H1 (cell line): ENCODE measurements around the gene KIF2C.

ENCODE experiments used
- BACH1 ChIP-seq: IDR thresholded peaks from 2 replicates; pipeline ENCODE4 v1.6.1; 2012; ENCODE audit warnings: low read length, improper control_type of control experiment
- BCL11A ChIP-seq, 2 experiments: IDR thresholded peaks; one replicate each; pipeline ENCODE4 v1.6.1; 2011; ENCODE audit warnings: low read depth in 2 of 2, low read length in 2 of 2, mild to moderate bottlenecking in 2 of 2
- CREB1 ChIP-seq: IDR thresholded peaks from 2 replicates; pipeline ENCODE4 v1.6.1; 2012; ENCODE audit warnings: inconsistent platforms
- CTBP2 ChIP-seq: IDR thresholded peaks from 2 replicates; pipeline ENCODE4 v1.7.0; 2011; ENCODE audit warnings: borderline replicate concordance, mild to moderate bottlenecking, moderate library complexity, mixed read lengths, low read length; ENCODE audit not compliant: insufficient read depth, insufficient read length
- CTCF ChIP-seq, 3 experiments: IDR thresholded peaks; 1 replicate in 2 of 3; 2 replicates in 1 of 3; pipeline versions ENCODE4 v1.5.1 to v1.6.1; 2011; ENCODE audit warnings: low read length in 3 of 3, mild to moderate bottlenecking in 3 of 3, inconsistent platforms in 2 of 3, low read depth in 1 of 3, moderate library complexity in 1 of 3; ENCODE audit not compliant: insufficient read depth in 1 of 3; ENCODE audit errors: control extremely low read depth in 1 of 3
- JUND ChIP-seq: IDR thresholded peaks from 2 replicates; pipeline ENCODE4 v1.6.1; 2011; ENCODE audit warnings: mild to moderate bottlenecking, improper control_type of control experiment, low read length
- PHF8 ChIP-seq: fragments of 200-600 bp; sonication (generic); conservative IDR thresholded peaks from 2 replicates; pipeline ENCODE4 v1.7.1; 2012; ENCODE audit warnings: low read depth, mild to moderate bottlenecking, inconsistent platforms, low read length, moderate library complexity
- POLR2AphosphoS5 ChIP-seq: IDR thresholded peaks from 2 replicates; pipeline ENCODE4 v1.6.1; 2011; ENCODE audit warnings: low read depth, low read length
- SIN3A ChIP-seq, 2 experiments: IDR thresholded peaks in 1 of 2; conservative IDR thresholded peaks in 1 of 2; 2 replicates each; pipeline ENCODE4 v1.6.1; 2011 to 2012; ENCODE audit warnings: low read length in 2 of 2, improper control_type of control experiment in 1 of 2, low read depth in 1 of 2, mild to moderate bottlenecking in 1 of 2
- YY1 ChIP-seq: IDR thresholded peaks from 2 replicates; pipeline ENCODE4 v1.6.1; 2011; ENCODE audit warnings: low read depth, mild to moderate bottlenecking, low read length

GRCh38 chr1:44785501-44786137, 46.0 kb downstream of the KIF2C start:
- TF ChIP-seq POLR2AphosphoS5: no peak
- TF ChIP-seq PHF8: no peak
- no peak for TF ChIP-seq SIN3A (conservative IDR thresholded peaks at IDR 0.05 in 1 of 2, IDR thresholded peaks at IDR 0.05 in 1 of 2; ENCODE audit: low read depth in 1 of 2, low read length in 2 of 2)
- no peak for TF ChIP-seq JUND
- TF ChIP-seq CREB1: no peak
- no peak for TF ChIP-seq CTBP2
- no peak for TF ChIP-seq YY1
- TF ChIP-seq BCL11A (IDR thresholded peaks at IDR 0.05; ENCODE audit: low read depth in 2 of 2, low read length in 2 of 2): no peak
- no peak for TF ChIP-seq CTCF (IDR thresholded peaks at IDR 0.05; ENCODE audit: control extremely low read depth in 1 of 3, insufficient read depth in 1 of 3, low read depth in 1 of 3, low read length in 3 of 3)
- no peak for TF ChIP-seq BACH1
